Fibroblast of lung (primary cell): ENCODE measurements around the gene CCT7. TPM values are rescaled to one million over a fixed set of nuclear protein-coding genes. Genes with fewer than 3 reads are reported as not detected.

Experiments used
- DNase-seq, 2 donors: peaks; one replicate each; pipeline versions ENCODE4 v3.0.0 to v3.0.0-alpha.2; 2010; ENCODE audit warnings: low read depth in 2 of 2
- H2AFZ ChIP-seq: 2 replicates; pipeline ENCODE4 v1.5.1; 2012; ENCODE audit warnings: low read length, control low read depth, inconsistent platforms
- H3K27ac ChIP-seq: 2 replicates; pipeline ENCODE4 v1.5.1; 2011; ENCODE audit warnings: low read length, control low read depth; ENCODE audit not compliant: insufficient read depth
- H3K27me3 ChIP-seq: 2 replicates; pipeline ENCODE4 v1.5.1; 2011; ENCODE audit warnings: mild to moderate bottlenecking, low read length; ENCODE audit not compliant: control insufficient read depth, insufficient read depth
- H3K36me3 ChIP-seq: 2 replicates; pipeline ENCODE4 v1.5.1; 2011; ENCODE audit warnings: low read length; ENCODE audit not compliant: control insufficient read depth, insufficient read depth
- H3K4me1 ChIP-seq: 2 replicates; pipeline ENCODE4 v1.5.1; 2011; ENCODE audit warnings: low read length; ENCODE audit not compliant: control insufficient read depth, insufficient read depth; ENCODE audit errors: extremely low read depth
- H3K4me2 ChIP-seq: 2 replicates; pipeline ENCODE4 v1.5.1; 2011; ENCODE audit warnings: low read length, control low read depth; ENCODE audit not compliant: insufficient read depth; ENCODE audit errors: extremely low read depth
- H3K4me3 ChIP-seq, 4 experiments: fragments of 200-600 bp in 1 of 4; sonication (generic) in 1 of 4; replicated peaks in 1 of 4; 2 replicates each; pipeline ENCODE4 v1.5.1; 2011 to 2016; ENCODE audit warnings: low read length in 4 of 4, low read depth in 3 of 4, mild to moderate bottlenecking in 3 of 4, control low read depth in 2 of 4, inconsistent platforms in 1 of 4, mixed read lengths in 1 of 4; ENCODE audit not compliant: insufficient read depth in 1 of 4; ENCODE audit errors: control extremely low read depth in 1 of 4
- H3K79me2 ChIP-seq: 2 replicates; pipeline ENCODE4 v1.5.1; 2012; ENCODE audit warnings: mild to moderate bottlenecking, low read length, inconsistent platforms; ENCODE audit not compliant: control insufficient read depth, insufficient read depth
- H3K9ac ChIP-seq: 2 replicates; pipeline ENCODE4 v1.5.1; 2011; ENCODE audit warnings: mild to moderate bottlenecking, low read length, control low read depth; ENCODE audit not compliant: insufficient read depth
- H3K9me3 ChIP-seq: 2 replicates; pipeline ENCODE4 v1.5.1; 2012; ENCODE audit warnings: low read depth, low read length; ENCODE audit not compliant: control insufficient read depth, insufficient read depth
- H4K20me1 ChIP-seq: 2 replicates; pipeline ENCODE4 v1.5.1; 2011; ENCODE audit warnings: low read length; ENCODE audit not compliant: control insufficient read depth, insufficient read depth; ENCODE audit errors: extremely low read depth
- EZH2 ChIP-seq: IDR thresholded peaks from 2 replicates; pipeline ENCODE4 v1.5.1; 2012; ENCODE audit warnings: low read length, control low read depth, mild to moderate bottlenecking; ENCODE audit errors: missing control alignments
- polyA plus RNA-seq, 2 donors: library from polyadenylated mRNA; depleted of rRNA in 1 of 2; stranded (reverse) in 1 of 2; unstranded in 1 of 2; fragments of >200 nt; gene quantifications; 2 replicates each; pipeline ENCODE4 v1.2.1, GENCODE V29; 2011 to 2012; ENCODE audit warnings: missing spikeins in 1 of 2
- total RNA-seq: library from RNA; depleted of rRNA; stranded (reverse); fragments of >200 nt; gene quantifications from 2 replicates; pipeline ENCODE4 v1.2.1, GENCODE V29; 2014
- TF ChIP-seq, protein P1 (sequence below), 2 donors: IDR thresholded peaks in 1 of 2; conservative IDR thresholded peaks in 1 of 2; 1 replicate in 1 of 2; 2 replicates in 1 of 2; pipeline ENCODE4 v1.5.1; 2011 to 2012; ENCODE audit warnings: low read length in 2 of 2, control low read depth in 1 of 2, inconsistent platforms in 1 of 2, low read depth in 1 of 2, mild to moderate bottlenecking in 1 of 2

CCT7 gene
- total and polyA plus RNA-seq, 2 donors (not counting 1 experiment from before 2014, with no cell fraction given), result 233 to 299 TPM

GRCh38 chr2:73203055-73203681 is 30.9 kb upstream of the CCT7 start:
- Histone ChIP-seq H3K4me2 (no peak overlapping the region), H2AFZ (no peak overlapping the region), H3K4me1 (no peaks in the 10 kb centered on the region), H3K9me3 (no peaks in the 10 kb centered on the region), H3K79me2 (no peaks in the 10 kb centered on the region), H3K36me3 (no peaks in the 10 kb centered on the region), H3K27me3 (peaks cover 38% of the 10 kb centered on the region), H3K4me3 (no peak overlapping the region), H3K9ac (no peak overlapping the region), H4K20me1 (no peaks in the 10 kb centered on the region), H3K27ac (no peak overlapping the region)
- TF ChIP-seq, protein P1, sequence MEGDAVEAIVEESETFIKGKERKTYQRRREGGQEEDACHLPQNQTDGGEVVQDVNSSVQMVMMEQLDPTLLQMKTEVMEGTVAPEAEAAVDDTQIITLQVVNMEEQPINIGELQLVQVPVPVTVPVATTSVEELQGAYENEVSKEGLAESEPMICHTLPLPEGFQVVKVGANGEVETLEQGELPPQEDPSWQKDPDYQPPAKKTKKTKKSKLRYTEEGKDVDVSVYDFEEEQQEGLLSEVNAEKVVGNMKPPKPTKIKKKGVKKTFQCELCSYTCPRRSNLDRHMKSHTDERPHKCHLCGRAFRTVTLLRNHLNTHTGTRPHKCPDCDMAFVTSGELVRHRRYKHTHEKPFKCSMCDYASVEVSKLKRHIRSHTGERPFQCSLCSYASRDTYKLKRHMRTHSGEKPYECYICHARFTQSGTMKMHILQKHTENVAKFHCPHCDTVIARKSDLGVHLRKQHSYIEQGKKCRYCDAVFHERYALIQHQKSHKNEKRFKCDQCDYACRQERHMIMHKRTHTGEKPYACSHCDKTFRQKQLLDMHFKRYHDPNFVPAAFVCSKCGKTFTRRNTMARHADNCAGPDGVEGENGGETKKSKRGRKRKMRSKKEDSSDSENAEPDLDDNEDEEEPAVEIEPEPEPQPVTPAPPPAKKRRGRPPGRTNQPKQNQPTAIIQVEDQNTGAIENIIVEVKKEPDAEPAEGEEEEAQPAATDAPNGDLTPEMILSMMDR (conservative IDR thresholded peaks at IDR 0.05 in 1 of 2, IDR thresholded peaks at IDR 0.05 in 1 of 2; ENCODE audit: low read depth in 1 of 2, low read length in 2 of 2), result no peak
- TF ChIP-seq EZH2, result peak; percentile 85
- DNase-seq, result peak; percentile 5 to 13

- no peak overlapping the region for H3K9ac ChIP-seq
- TF ChIP-seq, protein P1 (conservative IDR thresholded peaks at IDR 0.05 in 1 of 2, IDR thresholded peaks at IDR 0.05 in 1 of 2; ENCODE audit: low read depth in 1 of 2, low read length in 2 of 2), result no peak
- no peak for TF ChIP-seq EZH2
- peak in 1 of 2 donors; percentile 32 for DNase-seq
- H4K20me1 ChIP-seq, result no peaks in the 10 kb centered on the region
- no peaks in the 10 kb centered on the region for H3K9me3 ChIP-seq
- no peaks in the 10 kb centered on the region for H3K4me1 ChIP-seq
- no peaks in the 10 kb centered on the region for H3K36me3 ChIP-seq
- no peak overlapping the region for H3K27ac ChIP-seq
- H3K4me2 ChIP-seq, result no peak overlapping the region
- no peak overlapping the region for H2AFZ ChIP-seq
- no peaks in the 10 kb centered on the region for H3K79me2 ChIP-seq
- peaks cover 28% of the 10 kb centered on the region for H3K27me3 ChIP-seq
- no peak overlapping the region for H3K4me3 ChIP-seq
Measured at GRCh38 chr2:73205611-73206010, 28.5 kb upstream of the CCT7 start.

DNA sequence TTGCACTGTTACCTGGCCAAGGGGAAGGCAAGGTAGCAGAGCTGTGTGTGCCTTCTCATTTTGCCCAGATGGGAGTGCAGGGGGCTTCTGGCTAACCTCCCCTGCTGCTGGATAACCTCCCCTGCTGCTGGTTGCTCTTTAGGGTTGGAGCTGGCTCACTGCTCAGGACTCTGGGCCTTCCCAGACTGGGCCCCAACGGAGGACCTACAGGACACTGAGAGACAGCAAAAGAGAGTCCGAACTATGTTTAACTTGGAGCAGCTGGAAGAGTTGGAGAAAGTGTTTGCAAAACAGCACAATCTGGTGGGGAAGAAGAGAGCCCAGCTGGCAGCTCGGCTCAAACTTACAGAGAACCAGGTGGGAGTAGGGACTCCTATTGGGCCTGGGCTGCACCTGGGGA is 25.9 kb upstream of the CCT7 start:
- Histone ChIP-seq H3K4me2 (no peak overlapping the region), H3K36me3 (no peaks in the 10 kb centered on the region), H3K27ac (no peak overlapping the region), H3K9ac (no peak overlapping the region), H3K79me2 (no peaks in the 10 kb centered on the region), H3K4me1 (no peaks in the 10 kb centered on the region), H2AFZ (no peak overlapping the region), H4K20me1 (no peaks in the 10 kb centered on the region), H3K4me3 (no peak overlapping the region), H3K9me3 (no peaks in the 10 kb centered on the region), H3K27me3 (peaks cover 8% of the 10 kb centered on the region)
- DNase-seq, result no peak
- TF ChIP-seq EZH2, result no peak
- TF ChIP-seq, protein P1 (conservative IDR thresholded peaks at IDR 0.05 in 1 of 2, IDR thresholded peaks at IDR 0.05 in 1 of 2; ENCODE audit: low read depth in 1 of 2, low read length in 2 of 2), result no peak
